Measurements from ENCODE around the gene SMYD1.
A peak's percentile ranks its signal among the peaks of the same experiment; 100 is the strongest.

SMYD1 gene

GRCh38 chr2:88098558-88098900 lies 30.9 kb downstream of the SMYD1 start:
- Histone ChIP-seq H3K4me3 (ENCODE audit: low read depth, low read length) (no peak overlapping the region), H3K27ac (no peak overlapping the region), H3K27me3 (replicated peaks) (no peaks in the 10 kb centered on the region), H3K36me3 (replicated peaks) (no peaks in the 10 kb centered on the region)
- no peak for DNase-seq
- in situ Hi-C loops (cut with HindIII; ENCODE audit: low pct_ligation_motif_present, low sequenced_read_pairs): no loop called here
- no peak for TF ChIP-seq CTCF (IDR thresholded peaks at IDR 0.05; ENCODE audit: low read depth, low read length, missing control alignments)

GRCh38 chr2:88099798-88100488 lies 32.3 kb downstream of the SMYD1 start:
- no peak for TF ChIP-seq CTCF (IDR thresholded peaks at IDR 0.05; ENCODE audit: low read depth, low read length, missing control alignments)
- in situ Hi-C loops (cut with HindIII; ENCODE audit: low pct_ligation_motif_present, low sequenced_read_pairs): no loop called here
- peak; percentile 2 for DNase-seq
- no peak overlapping the region for H3K4me3 ChIP-seq (ENCODE audit: low read depth, low read length)
- H3K27me3 ChIP-seq (replicated peaks): no peaks in the 10 kb centered on the region
- no peak overlapping the region for H3K27ac ChIP-seq
- no peaks in the 10 kb centered on the region for H3K36me3 ChIP-seq (replicated peaks)

GRCh38 chr2:88100489-88100858 lies 32.8 kb downstream of the SMYD1 start:
- no peak overlapping the region for H3K4me3 ChIP-seq (ENCODE audit: low read depth, low read length)
- TF ChIP-seq CTCF (IDR thresholded peaks at IDR 0.05; ENCODE audit: low read depth, low read length, missing control alignments): no peak
- no peaks in the 10 kb centered on the region for H3K27me3 ChIP-seq (replicated peaks)
- in situ Hi-C loops (cut with HindIII; ENCODE audit: low pct_ligation_motif_present, low sequenced_read_pairs): no loop called here
- no peak overlapping the region for H3K27ac ChIP-seq
- no peak for DNase-seq
- H3K36me3 ChIP-seq (replicated peaks): no peaks in the 10 kb centered on the region

- no peaks in the 10 kb centered on the region for H3K36me3 ChIP-seq (replicated peaks)
- in situ Hi-C loops (cut with HindIII; ENCODE audit: low pct_ligation_motif_present, low sequenced_read_pairs): no loop called here
- no peak for TF ChIP-seq CTCF (IDR thresholded peaks at IDR 0.05; ENCODE audit: low read depth, low read length, missing control alignments)
- H3K27ac ChIP-seq: no peak overlapping the region
- DNase-seq: no peak
- peaks cover 2% of the 10 kb centered on the region for H3K27me3 ChIP-seq (replicated peaks)
- no peak overlapping the region for H3K4me3 ChIP-seq (ENCODE audit: low read depth, low read length)
These were observed 41.2 kb downstream of the SMYD1 start for GRCh38 chr2:88108796-88109195.

GRCh38 chr2:88110830-88111229 lies 43.2 kb downstream of the SMYD1 start:
- in situ Hi-C loops (cut with HindIII; ENCODE audit: low pct_ligation_motif_present, low sequenced_read_pairs): no loop called here
- DNase-seq: no peak
- peaks cover 2% of the 10 kb centered on the region for H3K27me3 ChIP-seq (replicated peaks)
- no peak for TF ChIP-seq CTCF (IDR thresholded peaks at IDR 0.05; ENCODE audit: low read depth, low read length, missing control alignments)
- H3K36me3 ChIP-seq (replicated peaks): no peaks in the 10 kb centered on the region
- H3K4me3 ChIP-seq (ENCODE audit: low read depth, low read length): no peak overlapping the region
- no peak overlapping the region for H3K27ac ChIP-seq

GRCh38 chr2:88113069-88113468 lies 45.4 kb downstream of the SMYD1 start:
- Histone ChIP-seq H3K27ac (no peak overlapping the region), H3K27me3 (replicated peaks) (peaks cover 2% of the 10 kb centered on the region), H3K36me3 (replicated peaks) (no peaks in the 10 kb centered on the region), H3K4me3 (ENCODE audit: low read depth, low read length) (no peak overlapping the region)
- no peak for TF ChIP-seq CTCF (IDR thresholded peaks at IDR 0.05; ENCODE audit: low read depth, low read length, missing control alignments)
- DNase-seq: no peak
- in situ Hi-C loops (cut with HindIII; ENCODE audit: low pct_ligation_motif_present, low sequenced_read_pairs): no loop called here
